Hematopoietic multipotent progenitor cell (in vitro differentiated cells): ENCODE measurements around the gene TRIM65. TPM values are rescaled to one million over a fixed set of nuclear protein-coding genes. Genes with fewer than 3 reads are reported as not detected.
"Not testable (repeated sequence)": the region's sequence is repeated elsewhere in the genome, so short reads cannot be mapped to it uniquely, and the experiment has no call there.

Experiments
- DNase-seq, 3 donors: peaks; one replicate each; pipeline ENCODE4 v3.0.0-alpha.2; 2011 to 2015; ENCODE audit warnings: low read depth in 2 of 3, low spot score in 2 of 3
- total RNA-seq: library from RNA; depleted of rRNA; stranded (reverse); fragments of >200 nt; gene quantifications from one replicate; pipeline ENCODE4 v1.2.3, GENCODE V29; 2012

TRIM65 gene
- total RNA-seq, 1 donor, result 41.2 TPM

DNA sequence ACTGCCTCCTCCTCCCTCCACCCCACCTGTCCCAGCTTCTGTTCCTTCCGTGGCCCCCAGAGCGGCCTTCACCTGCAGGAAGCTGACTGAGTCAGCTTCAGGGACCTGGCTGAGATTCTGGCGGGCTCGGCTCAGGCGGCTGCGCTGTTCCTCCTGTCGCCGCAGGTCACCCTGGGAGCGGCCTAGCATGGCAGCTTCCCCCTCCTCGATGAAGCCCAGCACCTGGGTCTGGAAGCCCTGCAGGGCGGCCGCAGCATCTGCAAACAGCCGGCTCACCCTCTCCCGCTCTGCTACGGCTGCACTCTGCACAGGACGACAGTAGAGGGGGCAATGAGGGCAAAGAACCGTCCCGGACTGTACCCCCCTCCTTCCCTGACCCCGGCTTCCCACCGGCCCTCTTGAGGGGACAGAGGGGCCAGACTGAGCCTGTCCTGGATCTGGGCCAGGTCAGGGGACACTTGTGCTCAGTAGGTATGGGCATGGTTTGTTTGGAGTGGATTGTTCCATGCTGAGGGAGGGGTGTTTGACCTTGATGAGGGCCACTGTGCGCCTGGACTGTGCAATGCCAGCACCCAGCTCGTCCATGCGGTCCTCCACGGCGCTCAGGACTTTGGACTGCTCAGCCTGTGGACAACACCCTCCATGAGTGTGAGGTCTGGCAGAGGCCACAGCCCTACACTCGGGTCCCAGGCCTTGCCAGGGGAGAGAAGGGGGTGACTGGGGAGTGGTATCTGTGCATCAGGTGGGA is 20.4 kb downstream of the TRIM65 start:
- DNase-seq, result peak in 2 of 3 donors; percentile 82 to 84

- DNase-seq, result no peak
These were observed 20.9 kb downstream of the TRIM65 start for GRCh38 chr17:75875940-75876189.

- DNase-seq, result no peak
These were observed 21.4 kb downstream of the TRIM65 start for GRCh38 chr17:75875182-75875939.

GRCh38 chr17:75874323-75875181 is 22.2 kb downstream of the TRIM65 start:
- DNase-seq, result no peak

DNA sequence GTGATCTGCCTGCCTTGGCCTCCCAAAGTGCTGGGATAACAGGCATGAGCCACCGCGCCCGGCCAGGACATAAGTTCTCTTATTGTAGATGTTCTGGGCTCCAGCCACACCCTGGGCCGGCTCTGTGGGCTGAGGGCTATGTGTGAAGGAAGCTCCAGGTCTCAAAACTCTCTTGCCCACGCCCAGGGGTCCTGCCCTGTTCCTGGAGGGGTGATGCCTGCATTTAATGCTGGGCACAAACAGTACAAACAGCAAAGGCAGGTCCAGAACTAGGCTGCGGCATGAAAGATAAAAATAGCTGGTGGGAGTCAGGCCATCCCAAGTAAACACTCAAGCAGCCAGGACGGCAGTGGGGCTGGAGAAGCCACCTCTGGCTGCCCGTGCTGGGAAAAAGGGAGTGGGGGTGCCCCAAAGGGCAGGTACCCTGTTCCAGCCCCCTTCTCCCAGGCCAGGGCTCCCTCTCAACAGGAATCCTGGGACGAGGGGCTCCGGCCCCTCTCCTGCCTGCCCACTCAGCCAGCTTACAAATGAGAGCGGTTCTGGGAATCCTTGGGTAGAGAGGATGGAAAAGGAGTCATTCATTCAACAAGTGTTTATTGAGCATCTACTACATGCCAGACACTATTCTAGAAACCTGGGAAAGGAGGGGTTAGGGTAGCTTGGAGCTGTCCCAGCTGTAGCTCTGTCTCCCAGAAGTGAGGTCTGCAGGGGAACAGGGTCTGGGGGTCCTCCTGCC is 23.0 kb downstream of the TRIM65 start:
- DNase-seq, result no peak

- DNase-seq, result peak in 1 of 3 donors; percentile 73
These were observed 24.1 kb downstream of the TRIM65 start for GRCh38 chr17:75872434-75873351.

- not testable (repeated sequence) for DNase-seq
These were observed 26.5 kb downstream of the TRIM65 start for GRCh38 chr17:75870228-75870627.

DNA sequence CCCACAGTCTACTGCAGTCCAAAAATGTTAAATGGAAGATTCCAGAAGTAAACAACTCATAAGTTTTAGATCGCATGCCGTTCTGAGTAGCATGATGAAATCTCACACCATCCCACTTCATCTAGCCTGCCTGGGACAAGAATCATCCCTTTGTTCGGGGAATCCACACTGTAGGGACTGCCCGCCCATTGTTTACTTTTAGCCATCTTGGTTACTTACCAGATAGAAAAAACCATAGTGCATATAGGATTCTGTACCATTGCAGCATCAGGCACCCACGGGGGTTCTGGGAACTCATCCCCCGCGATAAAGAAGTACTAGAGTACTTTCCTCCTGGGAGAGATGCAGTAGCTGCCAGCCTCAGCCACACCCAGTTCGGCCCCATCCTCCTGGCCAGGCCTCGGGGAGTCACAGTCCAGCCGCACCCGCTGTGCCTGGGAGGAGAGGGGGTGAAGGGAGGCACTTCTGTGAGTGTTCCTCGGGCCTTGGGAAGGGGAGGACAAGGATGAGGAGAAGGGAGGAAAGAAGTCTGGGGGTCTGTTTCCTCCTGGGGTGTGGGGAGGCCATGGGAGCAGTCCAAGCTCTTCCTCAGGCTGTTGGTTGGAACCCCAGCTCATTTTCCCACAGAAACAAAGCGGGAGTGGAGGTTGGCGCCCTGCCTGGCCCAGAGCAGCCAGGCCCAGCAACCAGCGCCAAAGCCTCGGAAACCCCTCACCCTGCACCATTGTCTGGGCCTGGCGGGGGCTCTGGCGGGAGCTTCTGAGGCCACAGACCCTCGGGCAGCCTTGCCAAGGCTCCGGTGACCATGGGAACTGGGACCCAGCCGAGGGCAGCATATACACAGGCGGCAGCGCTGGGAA is 27.2 kb downstream of the TRIM65 start:
- no peak for DNase-seq

DNA sequence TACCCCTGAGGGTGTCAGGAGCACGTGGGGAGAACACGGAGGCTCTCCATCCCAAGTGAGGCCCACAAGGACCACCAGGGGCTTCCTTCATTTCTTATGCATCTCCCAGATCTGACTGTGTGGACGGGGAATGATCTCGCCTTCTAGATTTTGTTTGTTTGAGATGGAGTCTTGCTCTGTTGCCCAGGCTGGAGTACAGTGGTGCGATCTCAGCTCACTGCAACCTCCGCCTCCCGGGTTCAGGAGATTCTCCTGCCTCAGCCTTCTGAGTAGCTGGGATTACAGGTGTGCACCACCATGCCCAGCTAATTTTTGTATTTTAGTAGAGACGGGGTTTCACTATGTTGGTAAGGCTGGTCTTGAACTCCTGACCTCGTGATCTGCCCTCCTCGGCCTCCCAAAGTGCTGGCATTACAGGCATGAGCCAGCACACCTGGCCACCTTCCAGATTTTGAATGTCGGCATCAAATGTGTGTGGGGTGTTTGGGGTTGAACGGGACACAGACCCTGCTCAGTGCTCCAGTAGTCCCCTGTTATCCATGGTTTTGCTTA is 27.9 kb downstream of the TRIM65 start:
- DNase-seq, result not testable (repeated sequence)

DNA sequence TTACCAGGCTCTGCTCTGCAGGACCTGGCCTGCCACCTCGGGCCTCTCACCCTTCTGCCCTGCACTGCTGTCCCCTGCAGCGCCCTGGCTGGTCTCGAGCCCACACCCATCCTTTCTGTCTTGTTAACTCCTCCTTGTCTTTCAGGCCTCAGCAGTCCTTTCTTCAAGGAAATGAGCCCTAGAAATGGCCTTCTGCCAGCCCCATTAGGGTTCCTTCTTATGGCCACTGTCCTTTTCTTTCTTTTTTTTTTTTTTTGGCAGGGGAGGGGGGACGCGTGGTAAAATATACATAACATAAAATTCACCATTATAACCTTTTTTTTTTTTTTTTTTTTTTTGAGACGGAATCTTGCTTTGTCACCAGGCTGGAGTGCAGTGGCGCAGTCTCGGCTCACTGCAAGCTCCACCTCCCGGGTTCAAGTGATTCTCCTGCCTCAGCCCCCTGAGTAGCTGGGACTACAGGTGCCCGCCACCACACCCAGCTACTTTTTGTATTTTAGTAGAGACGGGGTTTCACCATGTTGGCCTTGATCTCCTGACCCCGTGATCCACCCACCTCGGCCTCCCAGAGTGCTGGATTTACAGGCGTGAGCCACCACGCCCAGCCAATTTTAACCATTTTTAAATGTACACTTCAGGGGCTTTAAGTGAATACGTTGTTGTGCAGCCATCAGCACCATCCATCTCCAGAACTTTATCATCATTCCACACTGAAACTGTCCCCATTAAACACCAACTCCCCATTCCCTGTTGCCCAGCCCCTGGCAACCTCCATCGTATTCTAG is 31.2 kb downstream of the TRIM65 start:
- not testable (repeated sequence) for DNase-seq

DNA sequence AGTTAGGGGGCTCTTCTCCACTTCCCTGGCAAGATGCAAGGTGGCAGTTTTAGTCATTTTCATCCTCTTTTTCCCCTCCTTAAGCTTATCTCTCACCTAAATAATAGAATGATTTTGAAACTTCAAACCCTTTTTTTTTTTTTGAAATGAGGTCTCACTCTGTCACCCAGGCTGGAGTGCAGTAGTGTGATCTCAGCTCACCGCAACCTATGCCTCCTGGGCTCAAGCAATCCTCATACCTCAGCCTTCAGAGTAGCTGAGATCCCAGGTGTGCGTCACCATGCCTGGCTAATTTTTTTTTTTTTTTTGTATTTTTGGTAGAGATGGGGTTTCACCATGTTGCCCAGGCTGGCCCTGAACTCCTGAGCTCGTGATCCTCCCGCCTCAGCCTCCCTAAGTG is 31.9 kb downstream of the TRIM65 start:
- not testable (repeated sequence) for DNase-seq

DNA sequence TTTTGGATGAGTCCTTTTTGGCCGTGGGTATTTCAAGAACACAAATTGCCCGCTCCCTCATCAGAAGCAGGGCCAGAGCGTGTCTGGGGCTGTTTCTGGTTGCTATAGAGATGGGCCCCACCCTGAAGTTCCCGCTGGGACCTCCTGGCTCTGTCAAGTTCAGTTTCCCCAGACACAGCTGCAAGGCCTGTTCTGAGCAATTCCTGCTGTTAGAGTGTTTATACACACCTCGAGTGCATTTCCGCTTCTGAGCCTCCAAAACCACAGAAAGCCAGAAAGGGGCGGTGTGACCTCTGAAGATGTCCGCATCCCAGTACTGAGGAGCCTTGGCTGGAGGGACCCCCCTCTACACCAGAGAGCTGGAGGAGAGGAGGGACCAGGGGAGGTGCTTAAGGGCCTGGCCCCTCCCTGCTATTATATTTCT is 32.3 kb downstream of the TRIM65 start:
- peak in 2 of 3 donors; percentile 77 to 80 for DNase-seq

DNA sequence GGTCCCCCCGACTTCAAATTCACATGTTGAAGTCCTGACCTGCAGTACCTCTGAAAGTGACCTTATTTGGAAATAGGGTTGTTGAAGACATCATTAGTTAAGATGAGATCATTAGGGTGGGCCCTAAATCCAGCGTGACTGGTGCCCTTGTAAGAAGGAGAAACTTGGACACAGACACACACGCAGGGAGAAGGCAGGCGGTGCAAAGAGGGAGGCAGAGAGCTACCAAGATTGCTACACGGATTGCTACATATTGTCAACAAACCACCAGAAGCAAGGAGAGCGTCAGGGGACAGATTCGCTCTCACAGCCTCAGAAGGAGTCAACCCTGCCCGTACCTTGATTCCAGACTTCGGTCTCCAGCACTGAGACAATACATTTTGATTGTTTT is 34.8 kb downstream of the TRIM65 start:
- no peak for DNase-seq

DNA sequence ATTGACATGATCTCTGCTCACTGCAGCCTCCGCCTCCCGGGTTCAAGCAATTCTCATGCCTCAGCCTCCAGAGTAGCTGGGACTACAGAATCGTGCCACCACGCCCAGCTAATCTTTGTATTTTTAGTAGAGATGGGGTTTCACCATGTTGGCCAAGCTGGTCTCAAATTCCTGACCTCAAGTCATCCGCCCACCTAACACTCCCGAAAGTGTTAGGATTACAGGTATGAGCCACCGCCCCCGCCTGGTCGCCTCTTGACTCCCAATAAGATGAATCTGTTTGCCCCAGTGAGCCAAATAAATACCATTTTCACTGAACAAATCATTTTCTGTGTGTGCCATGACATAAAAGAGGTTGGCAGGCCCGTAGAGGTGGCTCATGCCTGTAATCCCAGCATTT is 37.4 kb downstream of the TRIM65 start:
- not testable (repeated sequence) for DNase-seq

DNA sequence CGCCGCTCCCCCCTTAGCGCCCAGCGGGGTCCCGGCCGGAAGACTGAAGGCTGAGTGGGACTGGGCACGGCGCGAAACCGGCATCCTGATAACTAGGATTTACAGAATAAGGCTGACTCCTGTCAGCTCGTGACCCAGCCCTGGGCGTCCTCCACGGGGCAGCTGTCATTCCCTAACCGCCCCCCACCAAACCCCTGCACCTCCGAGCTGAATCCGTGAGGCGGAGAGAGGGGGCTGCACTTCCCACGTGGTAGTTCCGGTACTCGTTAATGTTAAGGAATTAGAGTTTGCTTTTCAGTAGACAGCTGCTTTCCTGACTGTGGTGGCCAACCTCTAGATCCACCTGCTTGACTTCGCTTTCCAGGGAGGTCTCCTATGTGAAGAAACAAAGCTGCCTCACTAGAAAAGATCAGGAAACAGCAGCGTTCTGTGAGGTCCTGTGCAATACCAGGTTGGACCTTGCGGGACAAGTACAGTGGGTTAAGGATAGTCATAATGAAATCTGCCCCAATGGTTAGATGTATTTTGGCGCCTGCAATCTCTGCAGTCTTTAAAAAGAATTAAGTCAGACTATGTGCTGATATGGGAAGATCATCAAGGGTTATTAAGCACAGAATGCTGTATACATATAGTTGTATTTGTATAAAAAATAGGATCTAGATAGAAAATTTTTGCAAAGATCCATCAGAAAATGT is 40.5 kb downstream of the TRIM65 start:
- no peak for DNase-seq

DNA sequence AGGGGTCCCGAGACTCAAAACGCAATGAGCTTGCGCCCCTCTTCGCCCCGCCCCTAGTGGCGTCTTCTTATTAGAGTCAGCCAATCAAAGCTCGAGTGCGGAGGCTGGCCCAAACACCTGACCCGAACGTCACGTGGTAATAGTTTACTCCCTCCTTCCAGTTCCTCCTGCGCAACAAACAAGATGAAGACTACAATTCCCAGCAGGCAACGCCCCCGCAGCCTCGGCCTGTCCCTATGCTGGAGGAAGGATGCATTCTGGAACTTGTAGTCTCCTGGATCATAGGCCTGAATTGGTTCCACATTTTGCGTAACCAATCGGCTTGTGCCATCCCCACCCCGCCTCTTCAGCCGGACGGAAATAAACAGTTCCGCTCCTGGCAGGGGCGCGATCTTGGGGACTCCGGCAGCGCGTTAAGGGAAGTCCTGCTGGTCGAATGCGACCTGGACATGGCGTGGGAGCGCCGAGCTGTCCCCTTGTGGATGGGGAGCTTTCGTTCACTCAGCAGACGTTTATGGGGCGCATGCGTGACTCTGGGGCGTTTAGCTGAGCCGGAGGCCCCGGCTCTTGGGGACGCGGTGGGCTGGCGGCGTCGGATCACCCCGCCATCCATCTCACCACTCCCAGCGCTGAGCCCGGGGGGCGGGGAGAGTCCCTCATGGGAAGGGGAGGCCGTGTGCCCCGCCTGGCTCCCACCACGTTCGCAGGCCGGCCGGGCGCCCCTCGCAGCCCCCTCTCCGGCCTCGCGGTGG is 41.3 kb downstream of the TRIM65 start, which contains the start of gene WBP2:
Gene WBP2 (minus strand): TSS at position 26 of the 752 bp plus-strand sequence. CDS start 38 bp downstream, outside the sequence.
- peak; percentile 89 to 100 (median 100) for DNase-seq
